Sigmoid colon (tissue), 7 donors: ENCODE measurements around the gene PCDHB3. TPM values are rescaled to one million over a fixed set of nuclear protein-coding genes. Genes with fewer than 3 reads are reported as not detected.
"Not testable (repeated sequence)": the region's sequence is repeated elsewhere in the genome, so short reads cannot be mapped to it uniquely, and the experiment has no call there.

Source experiments
- DNase-seq: peaks from one replicate; pipeline ENCODE4 v3.0.0-alpha.2; 2019
- H3K27ac ChIP-seq, 4 donors: fragments of 200-600 bp; sonication (generic); one replicate each; pipeline ENCODE4 v1.5.1; 2016 to 2019; ENCODE audit warnings: mild to moderate bottlenecking in 1 of 4
- H3K27me3 ChIP-seq, 3 donors: fragments of 200-600 bp; sonication (generic); one replicate each; pipeline ENCODE4 v1.5.1; 2019; ENCODE audit warnings: mild to moderate bottlenecking in 1 of 3
- H3K36me3 ChIP-seq, 4 donors: fragments of 200-600 bp; sonication (generic); one replicate each; pipeline ENCODE4 v1.5.1; 2016 to 2019
- H3K4me1 ChIP-seq, 4 donors: fragments of 200-600 bp; sonication (generic); one replicate each; pipeline ENCODE4 v1.5.1; 2017 to 2019
- H3K4me3 ChIP-seq, 4 donors: fragments of 200-600 bp; sonication (generic); one replicate each; pipeline ENCODE4 v1.5.1; 2017 to 2019; ENCODE audit warnings: mild to moderate bottlenecking in 2 of 4, moderate library complexity in 1 of 4
- H3K9me3 ChIP-seq, 4 donors: fragments of 200-600 bp in 3 of 4; sonication (generic) in 3 of 4; one replicate each; pipeline versions ENCODE4 v1.5.1 to v1.6.1; 2013 to 2019
- EP300 ChIP-seq, 4 donors: sonication (generic); formaldehyde crosslinking; IDR thresholded peaks; one replicate each; pipeline ENCODE4 v1.6.1; 2017; ENCODE audit warnings: antibody characterized with exemption in 4 of 4
- POLR2A ChIP-seq, 2 donors: fragments of 450-650 bp; IDR thresholded peaks; one replicate each; pipeline ENCODE4 v1.6.1; 2016; ENCODE audit warnings: antibody characterized with exemption in 2 of 2, mild to moderate bottlenecking in 2 of 2, moderate library complexity in 2 of 2
- POLR2AphosphoS5 ChIP-seq, 4 donors: sonication (generic); formaldehyde crosslinking; IDR thresholded peaks; one replicate each; pipeline ENCODE4 v1.6.1; 2017; ENCODE audit warnings: antibody characterized with exemption in 4 of 4
- WGBS, 2 donors: extraction: QIAGEN DNeasy Blood & Tissue Kit; methylation state at CpG; one replicate each; pipeline ENCODE4 v1.1.7; 2013; 5-methylcytosine and 5-hydroxymethylcytosine counted together
- intact Hi-C: fragments of 100-400 bp; cut with DNase I; formaldehyde crosslinking; loops from one replicate; pipeline ENCODE4 v1.15.1; 2023
- polyA plus RNA-seq, 3 donors: library from polyadenylated mRNA; stranded (reverse); fragments of 200-250 nt; gene quantifications; one replicate each; pipeline ENCODE4 v1.2.3, GENCODE V29; 2013
- total RNA-seq, 4 donors: library from RNA; depleted of rRNA; stranded (reverse); fragments of >200 nt; gene quantifications; one replicate each; pipeline ENCODE4 v1.1.0, GENCODE V29; 2016
- TF ChIP-seq, protein P1 (sequence below), 4 experiments: fragments of 450-650 bp in 3 of 4; fragments of 200-600 bp in 1 of 4; IDR thresholded peaks; one replicate each; pipeline ENCODE4 v1.5.1; 2016 to 2019; ENCODE audit warnings: antibody characterized with exemption in 4 of 4, mild to moderate bottlenecking in 3 of 4, moderate library complexity in 2 of 4
- donor health status: healthy with polysubstance abuse.
- donor health status: Bipolar disorder and iron deficiency.
- donor health status: healthy.

Gene PCDHB3
- total and polyA plus RNA-seq, 7 donors, result 0.23 to 4.9 (median 1.8) TPM; not detected in 2

DNA sequence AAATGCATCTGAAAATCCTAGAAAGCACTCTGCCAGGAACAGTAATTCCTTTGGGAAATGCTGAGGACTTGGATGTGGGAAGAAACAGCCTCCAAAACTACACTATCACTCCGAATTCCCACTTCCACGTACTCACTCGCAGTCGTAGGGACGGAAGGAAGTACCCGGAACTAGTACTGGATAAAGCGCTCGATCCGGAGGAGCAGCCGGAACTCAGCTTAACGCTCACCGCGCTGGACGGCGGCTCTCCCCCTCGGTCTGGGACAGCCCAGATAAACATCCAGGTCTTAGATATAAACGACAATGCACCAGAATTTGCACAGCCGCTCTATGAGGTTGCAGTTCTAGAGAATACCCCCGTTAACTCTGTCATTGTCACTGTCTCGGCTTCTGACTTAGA lies 786 bp downstream of the PCDHB3 start:
- WGBS, 2 donors, result 46 to 67% methylated on average over 20 of the region's 20 CpGs
- H3K4me3 ChIP-seq, result peak overlapping the region in 2 of 4 donors; percentile 24 to 34
- TF ChIP-seq EP300 (IDR thresholded peaks at IDR 0.05) (no peak), POLR2AphosphoS5 (IDR thresholded peaks at IDR 0.05) (no peak), POLR2A (IDR thresholded peaks at IDR 0.05) (no peak)
- TF ChIP-seq, protein P1, sequence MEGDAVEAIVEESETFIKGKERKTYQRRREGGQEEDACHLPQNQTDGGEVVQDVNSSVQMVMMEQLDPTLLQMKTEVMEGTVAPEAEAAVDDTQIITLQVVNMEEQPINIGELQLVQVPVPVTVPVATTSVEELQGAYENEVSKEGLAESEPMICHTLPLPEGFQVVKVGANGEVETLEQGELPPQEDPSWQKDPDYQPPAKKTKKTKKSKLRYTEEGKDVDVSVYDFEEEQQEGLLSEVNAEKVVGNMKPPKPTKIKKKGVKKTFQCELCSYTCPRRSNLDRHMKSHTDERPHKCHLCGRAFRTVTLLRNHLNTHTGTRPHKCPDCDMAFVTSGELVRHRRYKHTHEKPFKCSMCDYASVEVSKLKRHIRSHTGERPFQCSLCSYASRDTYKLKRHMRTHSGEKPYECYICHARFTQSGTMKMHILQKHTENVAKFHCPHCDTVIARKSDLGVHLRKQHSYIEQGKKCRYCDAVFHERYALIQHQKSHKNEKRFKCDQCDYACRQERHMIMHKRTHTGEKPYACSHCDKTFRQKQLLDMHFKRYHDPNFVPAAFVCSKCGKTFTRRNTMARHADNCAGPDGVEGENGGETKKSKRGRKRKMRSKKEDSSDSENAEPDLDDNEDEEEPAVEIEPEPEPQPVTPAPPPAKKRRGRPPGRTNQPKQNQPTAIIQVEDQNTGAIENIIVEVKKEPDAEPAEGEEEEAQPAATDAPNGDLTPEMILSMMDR (IDR thresholded peaks at IDR 0.05), result no peak

DNA sequence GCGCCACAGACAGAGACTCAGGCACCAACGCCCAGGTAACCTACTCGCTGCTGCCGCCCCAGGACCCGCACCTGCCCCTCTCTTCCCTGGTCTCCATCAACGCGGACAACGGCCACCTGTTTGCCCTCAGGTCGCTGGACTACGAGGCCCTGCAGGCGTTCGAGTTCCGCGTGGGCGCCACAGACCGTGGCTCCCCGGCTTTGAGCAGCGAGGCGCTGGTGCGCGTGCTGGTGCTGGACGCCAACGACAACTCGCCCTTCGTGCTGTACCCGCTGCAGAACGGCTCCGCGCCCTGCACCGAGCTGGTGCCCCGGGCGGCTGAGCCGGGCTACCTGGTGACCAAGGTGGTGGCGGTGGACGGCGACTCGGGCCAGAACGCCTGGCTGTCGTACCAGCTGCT lies 1.8 kb downstream of the PCDHB3 start:
- DNase-seq, H3K36me3 ChIP-seq, H3K27ac ChIP-seq, H3K4me1 ChIP-seq, H3K4me3 ChIP-seq, intact Hi-C loops: not testable (repeated sequence)
- WGBS, 2 donors, result 52 to 79% methylated on average over 39 of the region's 39 CpGs
- H3K27me3 ChIP-seq, result peaks cover 0 to 30% (median 0%) of the 10 kb centered on the region in 3 donors
- H3K9me3 ChIP-seq, result peaks cover 0 to 23% (median 16%) of the 10 kb centered on the region in 4 donors

More for the DNA sequence above, 786 bp downstream of the PCDHB3 start:
- Histone ChIP-seq H3K27ac (no peak overlapping the region), H3K27me3 (peaks cover 0 to 30% (median 0%) of the 10 kb centered on the region in 3 donors), H3K36me3 (no peaks in the 10 kb centered on the region), H3K4me1 (no peaks in the 10 kb centered on the region), H3K9me3 (peaks cover 0 to 25% (median 17%) of the 10 kb centered on the region in 4 donors)
- DNase-seq, result no peak
- intact Hi-C loops, result no loop called here

DNA sequence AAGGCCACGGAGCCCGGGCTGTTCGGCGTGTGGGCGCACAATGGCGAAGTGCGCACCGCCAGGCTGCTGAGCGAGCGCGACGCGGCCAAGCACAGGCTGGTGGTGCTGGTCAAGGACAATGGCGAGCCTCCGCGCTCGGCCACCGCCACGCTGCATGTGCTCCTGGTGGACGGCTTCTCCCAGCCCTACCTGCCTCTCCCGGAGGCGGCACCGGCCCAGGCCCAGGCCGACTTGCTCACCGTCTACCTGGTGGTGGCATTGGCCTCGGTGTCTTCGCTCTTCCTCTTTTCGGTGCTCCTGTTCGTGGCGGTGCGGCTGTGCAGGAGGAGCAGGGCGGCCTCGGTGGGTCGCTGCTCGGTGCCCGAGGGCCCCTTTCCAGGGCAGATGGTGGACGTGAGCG lies 2.2 kb downstream of the PCDHB3 start:
- H3K4me1 ChIP-seq, H3K27ac ChIP-seq, H3K36me3 ChIP-seq, intact Hi-C loops, H3K4me3 ChIP-seq, DNase-seq: not testable (repeated sequence)
- 46 to 79% methylated on average over 33 to 36 of the region's 38 CpGs for WGBS, 2 donors
- Histone ChIP-seq H3K27me3 (peaks cover 0 to 29% (median 0%) of the 10 kb centered on the region in 3 donors), H3K9me3 (peaks cover 0 to 23% (median 16%) of the 10 kb centered on the region in 4 donors)

DNA sequence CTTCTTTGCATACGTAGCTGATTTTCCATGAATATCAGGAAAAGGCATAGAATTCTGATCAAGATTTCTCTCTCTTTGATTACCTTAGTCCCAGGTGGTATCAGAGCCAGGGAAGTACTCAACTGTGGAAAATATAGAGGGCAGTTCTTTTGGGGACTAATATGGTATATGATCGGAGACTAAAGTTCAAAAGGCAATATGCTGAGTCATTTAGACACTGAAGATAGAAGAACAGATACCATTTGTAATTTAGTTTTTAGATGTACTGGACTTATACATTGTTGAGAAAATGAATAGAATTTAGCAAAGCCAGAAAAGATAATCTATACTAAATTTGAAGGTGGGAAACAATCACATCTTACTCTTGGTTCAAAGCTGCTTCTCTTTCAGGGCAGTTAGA lies 5.1 kb downstream of the PCDHB3 start:
- Histone ChIP-seq H3K9me3 (peaks cover 0 to 22% (median 12%) of the 10 kb centered on the region in 4 donors), H3K4me1 (no peaks in the 10 kb centered on the region), H3K36me3 (no peaks in the 10 kb centered on the region), H3K27me3 (peaks cover 0 to 21% (median 0%) of the 10 kb centered on the region in 3 donors), H3K27ac (no peak overlapping the region), H3K4me3 (no peak overlapping the region)
- TF ChIP-seq POLR2A (IDR thresholded peaks at IDR 0.05), result no peak
- TF ChIP-seq, protein P1 (IDR thresholded peaks at IDR 0.05), result no peak
- no peak for TF ChIP-seq EP300 (IDR thresholded peaks at IDR 0.05)
- TF ChIP-seq POLR2AphosphoS5 (IDR thresholded peaks at IDR 0.05), result no peak
- WGBS, 2 donors, result 69 to 93% methylated on average over 2 of the region's 2 CpGs
- no peak for DNase-seq
- intact Hi-C loops, result no loop called here

DNA sequence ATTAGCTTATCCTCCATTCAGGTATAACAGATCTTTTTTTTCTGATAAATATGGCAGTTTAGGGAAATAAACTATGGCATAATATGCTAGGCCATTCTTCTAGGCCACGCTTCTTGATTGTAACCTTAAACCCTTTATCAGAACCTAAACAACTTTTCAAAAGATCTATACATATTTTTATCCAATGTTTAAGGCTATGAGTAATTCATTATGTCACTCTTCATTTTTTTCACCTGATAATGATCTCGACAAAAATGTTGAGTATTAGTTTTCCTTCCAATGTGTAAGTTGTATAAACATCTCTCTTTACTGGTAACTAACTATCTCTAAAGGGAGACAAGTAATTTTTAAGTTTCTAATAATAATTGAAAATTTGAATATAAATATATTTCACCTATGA lies 19.0 kb downstream of the PCDHB3 start:
- Histone ChIP-seq H3K9me3 (peaks cover 3 to 27% (median 10%) of the 10 kb centered on the region in 4 donors), H3K4me3 (no peak overlapping the region), H3K4me1 (no peaks in the 10 kb centered on the region), H3K27ac (no peak overlapping the region), H3K27me3 (peaks cover 0 to 5% (median 0%) of the 10 kb centered on the region in 3 donors), H3K36me3 (no peaks in the 10 kb centered on the region)
- TF ChIP-seq, protein P1 (IDR thresholded peaks at IDR 0.05), result no peak
- TF ChIP-seq POLR2A (IDR thresholded peaks at IDR 0.05) (no peak), EP300 (IDR thresholded peaks at IDR 0.05) (no peak), POLR2AphosphoS5 (IDR thresholded peaks at IDR 0.05) (no peak)
- WGBS, 2 donors, result 44 to 48% methylated on average over 2 of the region's 2 CpGs
- intact Hi-C loops, result no loop called here
- no peak for DNase-seq

DNA sequence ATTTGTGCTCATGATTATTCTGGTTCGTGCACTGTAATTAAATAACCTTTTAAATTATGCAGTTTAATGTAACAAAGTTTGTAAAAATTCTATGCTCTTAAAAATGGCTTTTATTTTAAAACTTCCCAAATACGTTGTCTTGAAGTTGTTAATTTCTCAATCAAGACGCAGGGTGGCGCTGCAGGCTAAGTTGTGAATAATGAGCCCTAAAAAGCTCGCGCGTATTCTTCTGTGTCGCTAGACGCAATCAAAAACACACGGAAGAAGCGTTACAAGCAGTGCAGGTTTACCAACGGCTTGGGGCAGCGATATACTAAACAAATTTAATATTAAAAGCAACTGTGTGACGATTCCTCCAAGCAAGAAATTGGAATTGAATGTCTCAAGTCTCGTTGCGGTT lies 21.3 kb downstream of the PCDHB3 start, which contains the start of gene PCDHB4:
PCDHB4 (plus strand) TSS at position 256 of the 400 bp plus-strand sequence. CDS start 181 bp downstream, outside the sequence.
- intact Hi-C loops, result no loop called here
- Histone ChIP-seq H3K27ac (peak within 1 kb of the TSS; percentile 0 to 33 (median 24)), H3K36me3 (no peaks in the 10 kb centered on the region), H3K4me3 (peak within 1 kb of the TSS; percentile 5 to 33 (median 29)), H3K27me3 (peaks cover 0 to 5% (median 0%) of the 10 kb centered on the region in 3 donors), H3K4me1 (no peaks in the 10 kb centered on the region), H3K9me3 (peaks cover 3 to 19% (median 9%) of the 10 kb centered on the region in 4 donors)
- TF ChIP-seq, protein P1 (IDR thresholded peaks at IDR 0.05), result no peak
- TF ChIP-seq POLR2A (IDR thresholded peaks at IDR 0.05) (no peak), EP300 (IDR thresholded peaks at IDR 0.05) (no peak), POLR2AphosphoS5 (IDR thresholded peaks at IDR 0.05) (no peak)
- WGBS, 2 donors, result 22 to 47% methylated on average over 16 of the region's 16 CpGs
- no peak for DNase-seq
